ENCODE data around the gene EBF3.

Gene EBF3

GRCh38 chr10:129892548-129893052, 71.5 kb downstream of the EBF3 start:
- Histone ChIP-seq H3K9me3 (ENCODE audit: control insufficient read depth, low read length) (no peaks in the 10 kb centered on the region), H3K36me3 (ENCODE audit: control insufficient read depth, insufficient read depth, low read length) (no peaks in the 10 kb centered on the region), H3K27ac (ENCODE audit: insufficient read depth, low read length, poor library complexity, severe bottlenecking) (no peak overlapping the region), H3K27me3 (replicated peaks; ENCODE audit: control insufficient read depth, insufficient read depth, low read length, poor library complexity, severe bottlenecking) (no peaks in the 10 kb centered on the region), H3K4me1 (ENCODE audit: control insufficient read depth, insufficient read depth, low read length, poor library complexity, severe bottlenecking) (no peaks in the 10 kb centered on the region), H3K4me3 (ENCODE audit: insufficient read depth, low read depth, low read length, poor library complexity, severe bottlenecking) (no peak overlapping the region)
- no peak for DNase-seq

GRCh38 chr10:129891806-129892205, 72.3 kb downstream of the EBF3 start:
- DNase-seq, result no peak
- no peaks in the 10 kb centered on the region for H3K36me3 ChIP-seq (ENCODE audit: control insufficient read depth, insufficient read depth, low read length)
- H3K9me3 ChIP-seq (ENCODE audit: control insufficient read depth, low read length), result no peaks in the 10 kb centered on the region
- no peak overlapping the region for H3K4me3 ChIP-seq (ENCODE audit: insufficient read depth, low read depth, low read length, poor library complexity, severe bottlenecking)
- H3K27me3 ChIP-seq (replicated peaks; ENCODE audit: control insufficient read depth, insufficient read depth, low read length, poor library complexity, severe bottlenecking), result no peaks in the 10 kb centered on the region
- no peaks in the 10 kb centered on the region for H3K4me1 ChIP-seq (ENCODE audit: control insufficient read depth, insufficient read depth, low read length, poor library complexity, severe bottlenecking)
- H3K27ac ChIP-seq (ENCODE audit: insufficient read depth, low read length, poor library complexity, severe bottlenecking), result no peak overlapping the region

- Histone ChIP-seq H3K4me3 (ENCODE audit: insufficient read depth, low read depth, low read length, poor library complexity, severe bottlenecking) (no peak overlapping the region), H3K27ac (ENCODE audit: insufficient read depth, low read length, poor library complexity, severe bottlenecking) (no peak overlapping the region), H3K9me3 (ENCODE audit: control insufficient read depth, low read length) (no peaks in the 10 kb centered on the region), H3K4me1 (ENCODE audit: control insufficient read depth, insufficient read depth, low read length, poor library complexity, severe bottlenecking) (no peaks in the 10 kb centered on the region), H3K36me3 (ENCODE audit: control insufficient read depth, insufficient read depth, low read length) (no peaks in the 10 kb centered on the region), H3K27me3 (replicated peaks; ENCODE audit: control insufficient read depth, insufficient read depth, low read length, poor library complexity, severe bottlenecking) (no peaks in the 10 kb centered on the region)
- DNase-seq, result no peak
Measured at GRCh38 chr10:129890170-129890569, 73.9 kb downstream of the EBF3 start.

- peak in 1 of 3 donors; percentile 2 for DNase-seq
- Histone ChIP-seq H3K4me3 (ENCODE audit: insufficient read depth, low read depth, low read length, poor library complexity, severe bottlenecking) (no peak overlapping the region), H3K4me1 (ENCODE audit: control insufficient read depth, insufficient read depth, low read length, poor library complexity, severe bottlenecking) (no peaks in the 10 kb centered on the region), H3K27ac (ENCODE audit: insufficient read depth, low read length, poor library complexity, severe bottlenecking) (no peak overlapping the region), H3K36me3 (ENCODE audit: control insufficient read depth, insufficient read depth, low read length) (no peaks in the 10 kb centered on the region), H3K27me3 (replicated peaks; ENCODE audit: control insufficient read depth, insufficient read depth, low read length, poor library complexity, severe bottlenecking) (no peaks in the 10 kb centered on the region), H3K9me3 (ENCODE audit: control insufficient read depth, low read length) (no peaks in the 10 kb centered on the region)
Measured at GRCh38 chr10:129888784-129889616, 75.1 kb downstream of the EBF3 start.

- no peak overlapping the region for H3K27ac ChIP-seq (ENCODE audit: insufficient read depth, low read length, poor library complexity, severe bottlenecking)
- no peaks in the 10 kb centered on the region for H3K36me3 ChIP-seq (ENCODE audit: control insufficient read depth, insufficient read depth, low read length)
- no peaks in the 10 kb centered on the region for H3K9me3 ChIP-seq (ENCODE audit: control insufficient read depth, low read length)
- H3K27me3 ChIP-seq (replicated peaks; ENCODE audit: control insufficient read depth, insufficient read depth, low read length, poor library complexity, severe bottlenecking), result no peaks in the 10 kb centered on the region
- H3K4me1 ChIP-seq (ENCODE audit: control insufficient read depth, insufficient read depth, low read length, poor library complexity, severe bottlenecking), result no peaks in the 10 kb centered on the region
- DNase-seq, result no peak
- no peak overlapping the region for H3K4me3 ChIP-seq (ENCODE audit: insufficient read depth, low read depth, low read length, poor library complexity, severe bottlenecking)
Measured at GRCh38 chr10:129887986-129888783, 75.9 kb downstream of the EBF3 start.

GRCh38 chr10:129887381-129887905, 76.6 kb downstream of the EBF3 start:
- Histone ChIP-seq H3K4me1 (ENCODE audit: control insufficient read depth, insufficient read depth, low read length, poor library complexity, severe bottlenecking) (no peaks in the 10 kb centered on the region), H3K9me3 (ENCODE audit: control insufficient read depth, low read length) (no peaks in the 10 kb centered on the region), H3K4me3 (ENCODE audit: insufficient read depth, low read depth, low read length, poor library complexity, severe bottlenecking) (no peak overlapping the region), H3K27me3 (replicated peaks; ENCODE audit: control insufficient read depth, insufficient read depth, low read length, poor library complexity, severe bottlenecking) (no peaks in the 10 kb centered on the region), H3K36me3 (ENCODE audit: control insufficient read depth, insufficient read depth, low read length) (no peaks in the 10 kb centered on the region), H3K27ac (ENCODE audit: insufficient read depth, low read length, poor library complexity, severe bottlenecking) (no peak overlapping the region)
- DNase-seq, result no peak

GRCh38 chr10:129886263-129886662, 77.8 kb downstream of the EBF3 start:
- H3K27ac ChIP-seq (ENCODE audit: insufficient read depth, low read length, poor library complexity, severe bottlenecking), result no peak overlapping the region
- H3K9me3 ChIP-seq (ENCODE audit: control insufficient read depth, low read length), result no peaks in the 10 kb centered on the region
- no peaks in the 10 kb centered on the region for H3K27me3 ChIP-seq (replicated peaks; ENCODE audit: control insufficient read depth, insufficient read depth, low read length, poor library complexity, severe bottlenecking)
- no peaks in the 10 kb centered on the region for H3K36me3 ChIP-seq (ENCODE audit: control insufficient read depth, insufficient read depth, low read length)
- H3K4me3 ChIP-seq (ENCODE audit: insufficient read depth, low read depth, low read length, poor library complexity, severe bottlenecking), result no peak overlapping the region
- no peaks in the 10 kb centered on the region for H3K4me1 ChIP-seq (ENCODE audit: control insufficient read depth, insufficient read depth, low read length, poor library complexity, severe bottlenecking)
- DNase-seq, result no peak

- H3K27ac ChIP-seq (ENCODE audit: insufficient read depth, low read length, poor library complexity, severe bottlenecking), result no peak overlapping the region
- no peak overlapping the region for H3K4me3 ChIP-seq (ENCODE audit: insufficient read depth, low read depth, low read length, poor library complexity, severe bottlenecking)
- no peaks in the 10 kb centered on the region for H3K36me3 ChIP-seq (ENCODE audit: control insufficient read depth, insufficient read depth, low read length)
- DNase-seq, result no peak
- H3K27me3 ChIP-seq (replicated peaks; ENCODE audit: control insufficient read depth, insufficient read depth, low read length, poor library complexity, severe bottlenecking), result no peaks in the 10 kb centered on the region
- no peaks in the 10 kb centered on the region for H3K4me1 ChIP-seq (ENCODE audit: control insufficient read depth, insufficient read depth, low read length, poor library complexity, severe bottlenecking)
- H3K9me3 ChIP-seq (ENCODE audit: control insufficient read depth, low read length), result no peaks in the 10 kb centered on the region
Measured at GRCh38 chr10:129885526-129885925, 78.5 kb downstream of the EBF3 start.

GRCh38 chr10:129884398-129885078, 79.5 kb downstream of the EBF3 start:
- H3K4me1 ChIP-seq (ENCODE audit: control insufficient read depth, insufficient read depth, low read length, poor library complexity, severe bottlenecking), result no peaks in the 10 kb centered on the region
- H3K9me3 ChIP-seq (ENCODE audit: control insufficient read depth, low read length), result no peaks in the 10 kb centered on the region
- no peaks in the 10 kb centered on the region for H3K27me3 ChIP-seq (replicated peaks; ENCODE audit: control insufficient read depth, insufficient read depth, low read length, poor library complexity, severe bottlenecking)
- H3K36me3 ChIP-seq (ENCODE audit: control insufficient read depth, insufficient read depth, low read length), result no peaks in the 10 kb centered on the region
- no peak overlapping the region for H3K4me3 ChIP-seq (ENCODE audit: insufficient read depth, low read depth, low read length, poor library complexity, severe bottlenecking)
- no peak overlapping the region for H3K27ac ChIP-seq (ENCODE audit: insufficient read depth, low read length, poor library complexity, severe bottlenecking)
- no peak for DNase-seq

Measured in effector memory CD4-positive, alpha-beta T cell (primary cell).